NT2/D1 (cell line): ENCODE measurements around the gene ZNFX1.

ENCODE experiments used
- DNase-seq: peaks from one replicate; pipeline ENCODE4 v3.0.0-alpha.2; 2011; ENCODE audit warnings: low read depth, low spot score
- H3K27me3 ChIP-seq: 2 replicates; pipeline ENCODE4 v1.6.0; 2011; ENCODE audit warnings: mild to moderate bottlenecking; ENCODE audit not compliant: insufficient read length, insufficient read depth
- H3K36me3 ChIP-seq: 2 replicates; pipeline ENCODE4 v1.6.1; 2011; ENCODE audit warnings: mild to moderate bottlenecking, low read length, mixed read lengths; ENCODE audit not compliant: insufficient read depth, insufficient read length
- H3K4me1 ChIP-seq: 2 replicates; pipeline ENCODE4 v1.5.1; 2011; ENCODE audit not compliant: insufficient read depth, insufficient read length
- H3K4me3 ChIP-seq: 2 replicates; pipeline ENCODE4 v1.5.1; 2011; ENCODE audit warnings: low read depth; ENCODE audit not compliant: insufficient read length
- H3K9ac ChIP-seq: 2 replicates; pipeline ENCODE4 v1.6.0; 2011; ENCODE audit warnings: low read depth; ENCODE audit not compliant: insufficient read length
- H3K9me3 ChIP-seq: 2 replicates; pipeline ENCODE4 v1.5.1; 2011; ENCODE audit warnings: mild to moderate bottlenecking, low read length; ENCODE audit not compliant: insufficient read depth
- SUZ12 ChIP-seq: IDR thresholded peaks from 2 replicates; pipeline ENCODE4 v1.6.1; 2011; ENCODE audit not compliant: insufficient read length, insufficient read depth; ENCODE audit errors: extremely low read depth
- YY1 ChIP-seq: IDR thresholded peaks from 2 replicates; pipeline ENCODE4 v1.6.1; 2011; ENCODE audit not compliant: insufficient read length, insufficient read depth
- ZNF274 ChIP-seq: IDR thresholded peaks from 2 replicates; pipeline ENCODE4 v1.6.1; 2011; ENCODE audit warnings: mild to moderate bottlenecking, low read depth, low read length

The ZNFX1 gene

DNA sequence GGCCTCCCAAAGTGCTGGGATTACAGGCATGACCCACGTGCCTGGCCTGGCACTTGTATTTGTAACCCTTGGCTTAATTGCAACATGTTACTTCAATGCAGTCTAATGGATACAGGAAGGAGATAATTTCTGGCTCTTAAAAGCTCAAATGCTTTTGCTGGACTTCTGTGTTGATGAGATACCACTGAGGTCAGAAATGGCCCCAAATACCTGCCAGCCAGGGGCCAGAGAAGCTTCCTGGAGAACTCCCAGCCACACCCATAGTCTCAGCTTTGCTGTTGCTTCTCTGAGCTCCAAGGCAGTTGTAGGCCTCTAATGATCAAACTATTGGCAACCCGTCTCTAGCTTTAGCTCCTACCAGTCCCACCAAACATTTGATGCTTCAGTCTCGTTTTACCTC is 14.2 kb upstream of the ZNFX1 start:
- Histone ChIP-seq H3K9me3 (peaks cover 69% of the 10 kb centered on the region), H3K36me3 (peaks cover 78% of the 10 kb centered on the region), H3K4me1 (no peaks in the 10 kb centered on the region), H3K9ac (no peak overlapping the region), H3K4me3 (no peak overlapping the region), H3K27me3 (no peaks in the 10 kb centered on the region)
- TF ChIP-seq ZNF274 (no peak), SUZ12 (no peak), YY1 (no peak)
- no peak for DNase-seq

DNA sequence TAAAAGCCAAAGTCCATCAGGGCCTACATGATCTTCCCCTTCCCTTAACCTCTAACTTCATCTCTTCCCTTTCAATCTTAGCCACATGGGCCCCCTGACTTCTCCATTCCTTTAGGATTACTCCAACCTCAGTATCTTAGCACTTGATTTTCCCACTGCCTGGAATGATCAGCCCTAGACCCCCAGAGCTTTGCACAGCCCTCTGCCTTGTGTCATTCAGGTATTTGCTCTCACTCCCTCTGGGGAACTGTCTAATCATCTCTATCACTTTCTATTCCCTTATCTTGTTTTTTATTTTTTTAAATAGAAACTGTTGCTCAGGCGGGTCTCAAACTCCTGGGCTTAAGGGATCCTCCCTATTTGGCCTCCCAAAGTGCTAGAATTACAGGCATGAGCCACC is 13.3 kb upstream of the ZNFX1 start:
- Histone ChIP-seq H3K9me3 (peaks cover 77% of the 10 kb centered on the region), H3K36me3 (peaks cover 80% of the 10 kb centered on the region), H3K4me1 (no peaks in the 10 kb centered on the region), H3K4me3 (no peak overlapping the region), H3K9ac (no peak overlapping the region), H3K27me3 (no peaks in the 10 kb centered on the region)
- no peak for DNase-seq
- TF ChIP-seq SUZ12 (no peak), ZNF274 (no peak), YY1 (no peak)

GRCh38 chr20:49290608-49291191 is 12.8 kb upstream of the ZNFX1 start:
- H3K9ac ChIP-seq: no peak overlapping the region

DNA sequence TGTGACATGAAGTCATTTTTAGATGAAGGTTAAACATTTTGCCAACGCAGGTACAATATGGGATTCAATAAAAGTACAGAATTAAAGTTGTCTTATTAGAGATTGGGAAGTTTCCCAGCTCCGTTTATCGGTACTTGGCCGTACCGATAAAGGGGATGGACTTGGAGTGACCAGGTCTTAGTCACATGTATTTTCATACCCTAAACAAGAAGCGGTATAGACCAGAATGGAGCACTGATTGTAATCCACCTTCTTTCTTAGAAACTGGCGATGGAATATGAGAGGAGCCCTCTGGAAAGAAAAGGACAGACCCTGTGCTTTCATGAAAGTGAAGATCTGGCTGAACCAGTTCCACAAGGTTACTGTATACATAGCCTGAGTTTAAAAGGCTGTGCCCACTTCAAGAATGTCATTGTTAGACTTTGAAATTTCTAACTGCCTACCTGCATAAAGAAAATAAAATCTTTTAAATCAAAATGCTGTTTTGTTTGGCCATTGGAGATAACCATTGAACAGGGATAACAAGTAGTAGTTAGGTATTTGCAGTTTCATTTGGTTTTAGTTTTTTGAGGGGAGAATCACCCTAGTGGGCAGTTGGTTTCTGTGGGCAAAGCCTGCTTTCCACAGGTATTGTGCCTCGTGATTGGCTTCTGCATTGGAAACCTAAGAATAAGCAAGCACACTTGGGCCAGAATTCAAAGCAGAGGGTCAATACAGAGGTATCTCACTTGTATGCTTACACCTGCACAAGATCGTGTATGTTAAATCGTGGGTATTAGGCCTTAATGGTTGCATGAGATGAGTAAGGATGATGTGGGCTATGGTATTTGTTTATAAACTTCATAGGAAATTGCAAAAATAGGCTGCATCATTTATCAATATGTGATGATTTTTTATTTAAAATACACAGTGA is 11.2 kb upstream of the ZNFX1 start:
- Histone ChIP-seq H3K9me3 (peaks cover 89% of the 10 kb centered on the region), H3K4me1 (no peaks in the 10 kb centered on the region), H3K9ac (no peak overlapping the region), H3K4me3 (no peak overlapping the region), H3K27me3 (no peaks in the 10 kb centered on the region), H3K36me3 (peaks cover 87% of the 10 kb centered on the region)
- TF ChIP-seq YY1 (no peak), ZNF274 (no peak), SUZ12 (no peak)
- DNase-seq: no peak

More at GRCh38 chr20:49290608-49291191, 12.8 kb upstream of the ZNFX1 start:
- H3K4me3 ChIP-seq: no peak overlapping the region
- no peaks in the 10 kb centered on the region for H3K27me3 ChIP-seq
- H3K9me3 ChIP-seq: peaks cover 82% of the 10 kb centered on the region
- no peak for TF ChIP-seq ZNF274
- H3K4me1 ChIP-seq: no peaks in the 10 kb centered on the region
- H3K36me3 ChIP-seq: peaks cover 82% of the 10 kb centered on the region
- no peak for DNase-seq

DNA sequence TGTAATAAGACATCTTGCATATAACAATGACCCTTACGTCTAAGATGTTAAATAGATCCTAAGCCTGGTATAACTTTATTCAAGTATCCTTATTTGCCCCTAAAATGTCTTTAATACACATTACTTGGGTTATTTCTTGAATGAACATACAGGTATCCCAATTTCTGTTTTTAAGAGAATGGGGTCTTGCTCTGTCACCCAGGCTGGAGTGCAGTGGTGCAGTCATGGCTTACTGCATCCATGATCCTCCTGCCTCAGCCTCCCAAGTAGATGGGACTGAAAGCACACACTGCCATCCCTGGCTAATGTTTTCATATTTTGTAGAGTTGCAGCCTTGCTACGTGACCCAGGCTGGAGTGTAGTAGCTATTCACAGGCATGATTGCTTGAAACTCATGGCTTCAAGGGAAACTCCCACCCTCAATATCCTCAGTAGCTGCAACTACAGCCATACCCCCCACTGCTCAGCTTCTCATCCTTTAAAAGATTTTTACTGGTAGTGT is 10.4 kb upstream of the ZNFX1 start:
- Histone ChIP-seq H3K9ac (no peak overlapping the region), H3K27me3 (no peaks in the 10 kb centered on the region), H3K9me3 (peaks cover 96% of the 10 kb centered on the region), H3K4me3 (no peak overlapping the region), H3K36me3 (peaks cover 95% of the 10 kb centered on the region), H3K4me1 (no peaks in the 10 kb centered on the region)
- no peak for DNase-seq
- TF ChIP-seq SUZ12 (no peak), YY1 (no peak)

- TF ChIP-seq SUZ12: no peak
- no peak for TF ChIP-seq ZNF274
- no peak for TF ChIP-seq YY1
- Histone ChIP-seq H3K27me3 (no peaks in the 10 kb centered on the region), H3K9me3 (peaks cover 96% of the 10 kb centered on the region), H3K4me1 (no peaks in the 10 kb centered on the region), H3K36me3 (peaks cover 98% of the 10 kb centered on the region), H3K9ac (no peak overlapping the region), H3K4me3 (no peak overlapping the region)
- no peak for DNase-seq
These were observed 9.8 kb upstream of the ZNFX1 start for GRCh38 chr20:49287555-49288249.
